Ascending aorta (tissue), 2 donors: Measurements from ENCODE around the gene CELF4. TPM values are rescaled to one million over a fixed set of nuclear protein-coding genes. Genes with fewer than 3 reads are reported as not detected.

ENCODE experiments used
- DNase-seq, 2 donors: peaks; one replicate each; pipeline ENCODE4 v3.0.0-alpha.2; 2019; ENCODE audit warnings: low spot score in 2 of 2
- H3K27ac ChIP-seq, 2 donors: fragments of 200-600 bp; sonication (generic); one replicate each; pipeline ENCODE4 v1.5.1; 2016 to 2017; ENCODE audit warnings: mild to moderate bottlenecking in 1 of 2
- H3K27me3 ChIP-seq: fragments of 200-600 bp; sonication (generic); one replicate; pipeline ENCODE4 v1.5.1; 2017
- H3K36me3 ChIP-seq, 2 donors: fragments of 200-600 bp; sonication (generic); one replicate each; pipeline ENCODE4 v1.5.1; 2016
- H3K4me1 ChIP-seq, 2 donors: fragments of 200-600 bp; sonication (generic); one replicate each; pipeline ENCODE4 v1.5.1; 2016 to 2017; ENCODE audit warnings: mild to moderate bottlenecking in 1 of 2
- H3K4me3 ChIP-seq, 2 donors: fragments of 200-600 bp; sonication (generic); one replicate each; pipeline ENCODE4 v1.5.1; 2016 to 2017; ENCODE audit warnings: mild to moderate bottlenecking in 1 of 2
- H3K9me3 ChIP-seq, 2 donors: fragments of 200-600 bp; sonication (generic); one replicate each; pipeline ENCODE4 v1.5.1; 2016
- intact Hi-C: fragments of 100-400 bp; cut with DNase I; formaldehyde crosslinking; loops from one replicate; pipeline ENCODE4 v1.15.1; 2023
- total RNA-seq: library from RNA; depleted of rRNA; stranded (reverse); fragments of >200 nt; gene quantifications from one replicate; pipeline ENCODE4 v1.1.0, GENCODE V29; 2016
- TF ChIP-seq, protein P1 (sequence below), 3 experiments: fragments of 200-600 bp in 2 of 3; fragments of 450-650 bp in 1 of 3; sonication (generic) in 2 of 3; IDR thresholded peaks; one replicate each; pipeline ENCODE4 v1.5.1; 2016 to 2019; ENCODE audit warnings: antibody characterized with exemption in 3 of 3, mild to moderate bottlenecking in 1 of 3, moderate library complexity in 1 of 3

CELF4 gene
- total RNA-seq, 1 donor from 2014 or later: not detected

DNA sequence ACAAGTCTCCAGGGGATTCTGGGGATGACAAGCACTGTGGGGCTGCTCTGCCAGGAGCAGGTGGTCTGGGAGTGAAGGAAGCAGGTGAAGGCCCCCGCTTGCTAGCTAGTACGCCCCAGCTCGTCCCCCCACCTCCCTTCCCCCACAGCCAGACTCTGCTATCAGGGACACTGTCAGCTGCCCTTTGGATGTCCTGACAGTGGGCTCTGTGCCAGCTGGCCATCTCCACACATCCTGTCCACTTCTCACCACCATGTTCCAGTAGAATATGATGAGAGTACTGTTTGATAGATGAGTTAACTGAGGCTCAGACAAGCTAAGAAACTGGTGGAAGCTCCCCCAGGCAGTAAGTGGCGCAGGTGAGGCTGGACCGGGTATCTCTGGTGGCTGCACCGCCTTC lies 276.2 kb downstream of the CELF4 start:
- H3K36me3 ChIP-seq: no peaks in the 10 kb centered on the region
- H3K27ac ChIP-seq: no peak overlapping the region
- TF ChIP-seq, protein P1, sequence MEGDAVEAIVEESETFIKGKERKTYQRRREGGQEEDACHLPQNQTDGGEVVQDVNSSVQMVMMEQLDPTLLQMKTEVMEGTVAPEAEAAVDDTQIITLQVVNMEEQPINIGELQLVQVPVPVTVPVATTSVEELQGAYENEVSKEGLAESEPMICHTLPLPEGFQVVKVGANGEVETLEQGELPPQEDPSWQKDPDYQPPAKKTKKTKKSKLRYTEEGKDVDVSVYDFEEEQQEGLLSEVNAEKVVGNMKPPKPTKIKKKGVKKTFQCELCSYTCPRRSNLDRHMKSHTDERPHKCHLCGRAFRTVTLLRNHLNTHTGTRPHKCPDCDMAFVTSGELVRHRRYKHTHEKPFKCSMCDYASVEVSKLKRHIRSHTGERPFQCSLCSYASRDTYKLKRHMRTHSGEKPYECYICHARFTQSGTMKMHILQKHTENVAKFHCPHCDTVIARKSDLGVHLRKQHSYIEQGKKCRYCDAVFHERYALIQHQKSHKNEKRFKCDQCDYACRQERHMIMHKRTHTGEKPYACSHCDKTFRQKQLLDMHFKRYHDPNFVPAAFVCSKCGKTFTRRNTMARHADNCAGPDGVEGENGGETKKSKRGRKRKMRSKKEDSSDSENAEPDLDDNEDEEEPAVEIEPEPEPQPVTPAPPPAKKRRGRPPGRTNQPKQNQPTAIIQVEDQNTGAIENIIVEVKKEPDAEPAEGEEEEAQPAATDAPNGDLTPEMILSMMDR (IDR thresholded peaks at IDR 0.05): no peak
- no peaks in the 10 kb centered on the region for H3K4me1 ChIP-seq
- no peak for DNase-seq
- no peaks in the 10 kb centered on the region for H3K9me3 ChIP-seq
- H3K27me3 ChIP-seq: no peaks in the 10 kb centered on the region
- intact Hi-C loops: no loop called here
- no peak overlapping the region for H3K4me3 ChIP-seq

DNA sequence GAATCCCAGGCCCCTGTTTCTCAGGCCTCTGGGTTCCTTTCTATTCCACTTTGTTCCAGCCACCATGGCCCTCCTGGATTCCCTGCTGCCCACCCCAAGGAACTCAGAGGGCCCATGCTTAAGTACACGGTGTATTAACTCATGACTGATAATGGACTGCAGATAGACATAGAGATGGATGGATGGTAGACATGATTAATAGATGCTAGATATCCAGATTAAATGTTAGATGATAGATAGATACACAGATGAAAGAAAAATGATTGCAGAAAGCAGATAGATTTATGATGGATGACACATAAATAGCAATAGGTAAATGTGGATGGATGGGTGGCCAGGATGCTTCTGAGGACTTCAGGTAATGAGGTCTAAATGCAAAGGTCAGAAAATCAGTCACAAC lies 278.0 kb downstream of the CELF4 start:
- Histone ChIP-seq H3K4me3 (no peak overlapping the region), H3K4me1 (no peaks in the 10 kb centered on the region), H3K27ac (no peak overlapping the region), H3K36me3 (no peaks in the 10 kb centered on the region), H3K9me3 (no peaks in the 10 kb centered on the region), H3K27me3 (no peaks in the 10 kb centered on the region)
- intact Hi-C loops: no loop called here
- TF ChIP-seq, protein P1 (IDR thresholded peaks at IDR 0.05): no peak
- no peak for DNase-seq

DNA sequence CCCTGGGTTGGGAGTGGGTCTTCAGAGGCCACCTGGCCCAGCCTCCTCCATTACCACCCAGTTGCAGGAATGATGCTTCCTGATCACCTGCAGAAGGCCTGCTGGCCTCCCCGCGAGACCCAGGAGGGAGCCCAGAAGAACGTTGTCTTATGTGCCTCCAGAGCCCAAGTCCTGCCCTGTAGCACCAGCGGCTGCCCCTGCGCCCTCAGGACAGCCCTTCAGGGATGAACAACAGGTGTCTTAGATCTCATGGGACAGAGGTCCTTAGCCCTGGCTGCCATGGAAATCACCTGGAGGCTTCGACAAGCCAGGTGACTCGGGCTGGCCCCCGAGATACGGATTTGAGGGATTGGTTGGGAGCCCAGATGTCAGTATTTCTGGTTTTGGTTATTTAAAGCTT lies 278.8 kb downstream of the CELF4 start:
- TF ChIP-seq, protein P1 (IDR thresholded peaks at IDR 0.05): no peak
- Histone ChIP-seq H3K4me3 (no peak overlapping the region), H3K27me3 (no peaks in the 10 kb centered on the region), H3K27ac (no peak overlapping the region), H3K4me1 (no peaks in the 10 kb centered on the region), H3K36me3 (no peaks in the 10 kb centered on the region), H3K9me3 (no peaks in the 10 kb centered on the region)
- no peak for DNase-seq
- intact Hi-C loops: no loop called here

DNA sequence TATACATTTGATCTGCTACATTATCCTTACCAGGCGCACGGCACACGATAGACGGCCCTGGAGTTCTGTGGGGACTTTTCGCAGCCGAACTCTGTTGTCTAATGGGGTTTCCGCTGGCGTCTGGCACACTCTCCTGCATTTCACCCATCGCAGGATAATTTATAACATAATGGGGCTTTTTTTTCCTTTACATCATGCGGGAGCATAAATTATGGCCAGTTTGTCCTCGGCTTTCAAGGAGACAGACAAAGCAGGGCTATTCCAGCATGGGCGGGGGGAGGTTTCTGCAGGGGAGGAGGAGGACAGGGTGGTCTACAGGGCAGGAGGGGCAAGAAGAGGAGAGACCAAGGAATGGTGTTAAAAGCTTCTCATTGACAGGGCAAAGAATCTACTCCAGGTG lies 279.8 kb downstream of the CELF4 start:
- Histone ChIP-seq H3K27ac (no peak overlapping the region), H3K36me3 (no peaks in the 10 kb centered on the region), H3K4me3 (no peak overlapping the region), H3K9me3 (no peaks in the 10 kb centered on the region), H3K4me1 (no peaks in the 10 kb centered on the region), H3K27me3 (no peaks in the 10 kb centered on the region)
- DNase-seq: no peak
- intact Hi-C loops: no loop called here
- TF ChIP-seq, protein P1 (IDR thresholded peaks at IDR 0.05): no peak

DNA sequence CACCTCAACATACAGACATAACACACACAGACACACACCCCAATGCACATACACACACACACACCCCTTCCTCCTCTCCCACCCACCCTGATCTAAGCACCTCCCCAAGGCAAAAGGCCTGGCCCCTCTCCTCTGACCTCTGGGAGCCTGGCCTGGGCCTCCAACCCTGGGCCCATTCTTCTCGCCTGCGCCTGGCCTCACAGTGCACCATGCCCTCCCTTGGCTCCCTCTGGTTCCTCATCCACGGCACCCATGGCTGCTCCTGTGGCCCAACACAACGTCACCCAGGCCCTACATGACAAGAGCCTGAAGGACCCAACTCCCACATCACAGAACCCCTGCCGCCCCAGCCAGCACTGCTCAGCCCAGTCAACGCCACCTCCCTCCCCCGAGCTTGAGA lies 281.3 kb downstream of the CELF4 start:
- intact Hi-C loops: no loop called here
- H3K27me3 ChIP-seq: no peaks in the 10 kb centered on the region
- DNase-seq: no peak
- H3K27ac ChIP-seq: no peak overlapping the region
- no peak overlapping the region for H3K4me3 ChIP-seq
- no peaks in the 10 kb centered on the region for H3K9me3 ChIP-seq
- H3K4me1 ChIP-seq: no peaks in the 10 kb centered on the region
- TF ChIP-seq, protein P1 (IDR thresholded peaks at IDR 0.05): no peak
- H3K36me3 ChIP-seq: no peaks in the 10 kb centered on the region

DNA sequence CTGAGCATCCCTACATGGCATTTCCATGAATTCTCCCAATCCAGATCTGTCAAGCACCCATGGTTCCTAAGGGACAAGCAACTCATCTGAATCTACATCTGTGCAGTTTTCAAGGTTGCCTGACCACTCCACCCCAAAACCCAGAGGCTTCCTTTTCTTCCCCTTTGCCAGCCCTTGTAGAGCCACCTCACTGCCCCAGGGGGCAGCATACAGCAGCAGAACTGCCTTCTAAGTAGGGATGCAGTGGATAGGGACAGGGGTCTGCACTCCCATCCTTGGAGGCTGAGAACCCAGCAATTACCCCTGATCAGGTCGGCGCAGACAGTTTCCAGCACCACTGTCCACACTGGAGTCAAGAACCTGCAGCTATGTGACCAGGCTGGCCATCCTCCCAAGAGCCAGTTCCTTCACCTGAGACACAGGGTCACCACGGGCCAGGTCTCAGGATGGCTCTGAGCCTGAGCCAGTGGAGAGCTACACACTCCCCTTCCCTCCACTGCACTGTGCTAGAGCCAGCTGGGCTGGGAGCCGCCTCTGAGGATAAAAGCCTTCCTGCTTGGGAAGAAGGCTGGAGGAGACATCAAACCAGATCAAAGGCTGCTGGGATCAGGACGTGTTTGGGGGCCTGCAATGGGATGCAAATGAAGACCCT lies 283.1 kb downstream of the CELF4 start:
- intact Hi-C loops: no loop called here
- Histone ChIP-seq H3K36me3 (no peaks in the 10 kb centered on the region), H3K4me1 (no peaks in the 10 kb centered on the region), H3K27me3 (no peaks in the 10 kb centered on the region), H3K9me3 (no peaks in the 10 kb centered on the region), H3K27ac (no peak overlapping the region), H3K4me3 (no peak overlapping the region)
- TF ChIP-seq, protein P1 (IDR thresholded peaks at IDR 0.05): no peak
- DNase-seq: no peak
